ENCODE results near the gene CDKN1A. TPM values are rescaled to one million over a fixed set of nuclear protein-coding genes. Genes with fewer than 3 reads are reported as not detected.

The CDKN1A gene
- total and polyA plus RNA-seq, 8 donors: 4.7 to 240 (median 6.8) TPM

DNA sequence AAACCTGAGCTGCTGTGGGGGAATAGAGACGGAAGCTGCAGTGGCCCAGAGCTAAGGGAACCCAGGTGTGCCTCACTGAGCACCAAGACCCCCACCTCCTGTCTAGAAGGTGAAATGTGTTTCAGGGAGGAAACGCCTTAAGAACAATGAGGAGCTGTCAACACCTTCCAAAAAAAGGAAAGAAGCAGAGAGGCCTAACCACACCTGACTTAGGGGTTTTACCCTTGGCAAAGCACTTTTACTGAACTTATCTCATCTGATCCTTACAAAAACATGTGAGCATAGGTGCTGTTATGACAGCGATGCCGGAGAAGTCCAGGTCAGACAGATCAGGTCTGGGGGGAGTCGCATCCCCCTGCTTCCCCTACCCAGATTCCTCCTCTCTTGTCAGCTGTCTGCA, 16.1 kb upstream of the CDKN1A start:
- intact Hi-C loops (cut with DNase I): no loop called here
- H3K27ac ChIP-seq: no peak overlapping the region
- H3K4me1 ChIP-seq: peaks cover 0 to 9% of the 10 kb centered on the region in 2 donors
- no peaks in the 10 kb centered on the region for H3K9me3 ChIP-seq
- H3K36me3 ChIP-seq: no peaks in the 10 kb centered on the region
- H3K27me3 ChIP-seq: peaks cover 0 to 27% of the 10 kb centered on the region in 2 donors
- DNase-seq (no peak), ATAC-seq (no peak)
- H3K4me3 ChIP-seq: no peak overlapping the region
- TF ChIP-seq, protein P1, sequence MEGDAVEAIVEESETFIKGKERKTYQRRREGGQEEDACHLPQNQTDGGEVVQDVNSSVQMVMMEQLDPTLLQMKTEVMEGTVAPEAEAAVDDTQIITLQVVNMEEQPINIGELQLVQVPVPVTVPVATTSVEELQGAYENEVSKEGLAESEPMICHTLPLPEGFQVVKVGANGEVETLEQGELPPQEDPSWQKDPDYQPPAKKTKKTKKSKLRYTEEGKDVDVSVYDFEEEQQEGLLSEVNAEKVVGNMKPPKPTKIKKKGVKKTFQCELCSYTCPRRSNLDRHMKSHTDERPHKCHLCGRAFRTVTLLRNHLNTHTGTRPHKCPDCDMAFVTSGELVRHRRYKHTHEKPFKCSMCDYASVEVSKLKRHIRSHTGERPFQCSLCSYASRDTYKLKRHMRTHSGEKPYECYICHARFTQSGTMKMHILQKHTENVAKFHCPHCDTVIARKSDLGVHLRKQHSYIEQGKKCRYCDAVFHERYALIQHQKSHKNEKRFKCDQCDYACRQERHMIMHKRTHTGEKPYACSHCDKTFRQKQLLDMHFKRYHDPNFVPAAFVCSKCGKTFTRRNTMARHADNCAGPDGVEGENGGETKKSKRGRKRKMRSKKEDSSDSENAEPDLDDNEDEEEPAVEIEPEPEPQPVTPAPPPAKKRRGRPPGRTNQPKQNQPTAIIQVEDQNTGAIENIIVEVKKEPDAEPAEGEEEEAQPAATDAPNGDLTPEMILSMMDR (IDR thresholded peaks at IDR 0.05): no peak

DNA sequence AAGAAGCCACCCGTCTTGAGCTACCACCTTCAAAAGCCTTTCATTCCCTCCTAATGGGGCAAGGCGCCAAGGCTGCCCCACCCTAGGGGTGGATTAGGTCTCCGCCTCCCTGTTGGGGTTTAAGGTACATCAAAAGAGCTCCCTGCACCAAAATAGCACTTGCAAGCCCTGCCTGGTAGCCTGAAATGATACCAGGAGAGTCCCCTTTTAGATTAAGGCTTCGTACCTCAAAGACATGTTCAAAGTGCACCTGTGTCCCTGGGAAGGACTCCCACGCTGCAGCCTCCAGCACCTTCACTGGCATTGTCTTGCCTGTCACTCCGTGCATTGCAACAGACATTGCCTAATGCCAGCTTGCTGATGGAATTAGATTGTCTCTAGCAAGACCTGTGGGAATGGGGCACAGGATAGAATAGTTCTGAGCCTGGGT, 15.7 kb upstream of the CDKN1A start:
- TF ChIP-seq, protein P1 (IDR thresholded peaks at IDR 0.05): no peak
- ATAC-seq: no peak
- H3K4me1 ChIP-seq: peaks cover 0 to 12% of the 10 kb centered on the region in 2 donors
- no peak overlapping the region for H3K27ac ChIP-seq
- H3K36me3 ChIP-seq: no peaks in the 10 kb centered on the region
- no peak overlapping the region for H3K4me3 ChIP-seq
- H3K9me3 ChIP-seq: no peaks in the 10 kb centered on the region
- DNase-seq: no peak
- H3K27me3 ChIP-seq: peaks cover 0 to 26% of the 10 kb centered on the region in 2 donors
- intact Hi-C loops (cut with DNase I): no loop called here

DNA sequence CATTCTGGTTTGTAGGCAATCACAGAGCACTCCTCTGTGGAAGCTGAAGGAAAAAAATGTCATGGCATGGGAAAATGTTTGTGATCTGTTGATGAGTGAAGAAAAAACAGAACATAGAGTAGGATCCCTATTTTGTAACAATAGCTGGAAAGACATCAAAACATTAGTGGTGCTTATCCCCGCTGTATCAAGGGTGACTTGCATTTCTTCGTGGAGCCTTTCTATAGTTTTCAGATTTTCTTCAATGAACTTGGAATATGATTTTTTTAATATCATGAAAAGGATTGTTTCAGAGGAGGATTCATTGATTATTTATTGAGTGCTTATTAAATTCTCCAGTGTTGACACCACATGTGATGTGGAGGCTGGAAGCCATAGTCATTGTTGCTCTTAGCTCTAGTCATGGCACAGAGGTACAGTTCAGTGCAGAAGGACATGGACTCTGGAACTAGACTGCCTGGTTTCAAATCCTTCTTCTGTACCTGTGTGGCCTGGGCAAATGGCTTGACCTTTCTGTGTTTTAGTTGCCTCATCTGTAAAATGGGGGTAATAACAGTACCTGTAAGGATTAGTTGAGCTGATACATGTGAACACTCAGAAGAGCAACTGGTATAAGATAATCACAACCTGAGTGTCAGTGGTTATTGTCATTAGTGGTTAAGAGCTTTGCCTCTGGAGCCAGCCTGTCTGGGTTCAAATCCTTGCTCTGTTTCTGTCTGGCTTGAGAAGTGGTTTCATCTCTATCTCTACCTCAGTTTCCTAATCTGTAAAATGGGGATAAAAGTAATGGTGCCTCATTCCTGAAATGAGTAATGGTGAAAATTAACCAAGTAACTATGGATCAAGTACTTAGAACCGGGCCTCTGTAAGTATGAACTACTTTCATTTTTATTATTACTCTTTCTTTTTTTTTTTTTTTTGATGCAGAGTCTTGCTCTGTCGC, 14.7 kb upstream of the CDKN1A start:
- peaks cover 0 to 23% of the 10 kb centered on the region in 2 donors for H3K27me3 ChIP-seq
- TF ChIP-seq, protein P1 (IDR thresholded peaks at IDR 0.05): no peak
- intact Hi-C loops (cut with DNase I): no loop called here
- no peak for DNase-seq
- no peaks in the 10 kb centered on the region for H3K9me3 ChIP-seq
- no peak overlapping the region for H3K27ac ChIP-seq
- no peak overlapping the region for H3K4me3 ChIP-seq
- H3K4me1 ChIP-seq: peaks cover 0 to 13% of the 10 kb centered on the region in 2 donors
- no peak for ATAC-seq
- H3K36me3 ChIP-seq: no peaks in the 10 kb centered on the region

DNA sequence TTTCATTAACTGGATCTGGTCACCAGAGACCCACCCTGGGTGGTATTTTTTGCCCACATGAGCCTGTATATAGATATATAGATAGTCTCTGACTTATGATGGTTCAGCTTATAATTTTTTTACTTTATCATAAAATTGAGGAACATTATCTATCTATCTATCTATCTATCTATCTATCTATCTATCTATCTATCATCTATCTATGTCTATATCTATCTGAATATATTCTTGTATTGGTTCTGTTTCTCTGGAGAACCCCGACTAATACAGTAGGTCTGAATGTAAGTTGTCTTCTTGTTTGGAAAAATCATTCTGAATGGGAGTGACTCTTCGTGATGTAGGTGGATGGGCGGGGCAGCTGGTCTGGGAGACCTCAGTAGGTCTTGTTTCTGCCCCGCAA, 13.3 kb upstream of the CDKN1A start:
- Histone ChIP-seq H3K27ac (no peak overlapping the region), H3K4me1 (peaks cover 0 to 13% of the 10 kb centered on the region in 2 donors), H3K9me3 (no peaks in the 10 kb centered on the region), H3K4me3 (no peak overlapping the region), H3K36me3 (no peaks in the 10 kb centered on the region), H3K27me3 (peaks cover 0 to 14% of the 10 kb centered on the region in 2 donors)
- TF ChIP-seq, protein P1 (IDR thresholded peaks at IDR 0.05): no peak
- intact Hi-C loops (cut with DNase I): no loop called here
- no peak for ATAC-seq
- no peak for DNase-seq

DNA sequence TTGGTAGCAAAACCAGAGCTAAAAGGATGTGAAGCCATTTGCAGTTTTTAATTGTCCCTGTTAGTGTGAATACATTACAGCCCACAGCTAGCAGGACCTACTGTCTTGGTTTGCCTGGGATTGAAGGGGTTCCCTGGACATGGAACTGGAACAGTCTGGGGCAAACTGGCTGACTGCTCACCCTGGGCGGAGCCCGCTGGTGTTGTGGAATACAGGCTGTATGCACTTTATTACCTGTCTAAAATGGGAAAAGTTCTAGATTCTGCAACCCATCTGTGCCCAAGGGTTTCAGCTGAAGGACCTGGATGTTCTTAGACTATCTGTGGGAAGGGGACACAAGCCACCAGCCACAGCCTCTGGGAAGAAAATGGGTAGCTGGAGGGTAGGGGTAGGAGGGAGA, 12.2 kb upstream of the CDKN1A start:
- ATAC-seq: no peak
- no peak overlapping the region for H3K4me3 ChIP-seq

More for the DNA sequence above, 12.2 kb upstream of the CDKN1A start:
- Histone ChIP-seq H3K4me1 (peaks cover 0 to 13% of the 10 kb centered on the region in 2 donors), H3K27me3 (peaks cover 0 to 3% of the 10 kb centered on the region in 2 donors), H3K27ac (no peak overlapping the region), H3K36me3 (no peaks in the 10 kb centered on the region), H3K9me3 (no peaks in the 10 kb centered on the region)
- TF ChIP-seq, protein P1 (IDR thresholded peaks at IDR 0.05): no peak
- DNase-seq: no peak
- intact Hi-C loops (cut with DNase I): no loop called here
